ENCODE measurements around the gene COX5B. TPM values are rescaled to one million over a fixed set of nuclear protein-coding genes. Genes with fewer than 3 reads are reported as not detected.
"Not testable (repeated sequence)": the region's sequence is repeated elsewhere in the genome, so short reads cannot be mapped to it uniquely, and the experiment has no call there.

The COX5B gene
- polyA plus RNA-seq, 2 donors, result 442 to 656 TPM

- 86 to 88% methylated on average over 2 of the region's 3 CpGs for WGBS, 2 donors
- H3K27me3 ChIP-seq (ENCODE audit: control insufficient read depth in 1 of 2, insufficient read depth in 2 of 2, low read length in 2 of 2); H3K9me3 ChIP-seq (ENCODE audit: control insufficient read depth in 2 of 2, insufficient read depth in 1 of 2, low read depth in 1 of 2, low read length in 1 of 2); H3K27ac ChIP-seq (ENCODE audit: low read depth in 2 of 2, low read length in 1 of 2); H3K4me1 ChIP-seq (ENCODE audit: control insufficient read depth in 2 of 2, insufficient read depth in 2 of 2, low read length in 1 of 2); H3K36me3 ChIP-seq (ENCODE audit: control insufficient read depth in 2 of 2, insufficient read depth in 2 of 2, low read length in 1 of 2); H3K4me3 ChIP-seq (ENCODE audit: low read depth in 1 of 2, low read length in 2 of 2): not testable (repeated sequence)
Observed at GRCh38 chr2:97687235-97687634, 41.4 kb downstream of the COX5B start.

- H3K27ac ChIP-seq (ENCODE audit: low read depth in 2 of 2, low read length in 1 of 2), result no peak overlapping the region
- WGBS, 2 donors, result 85 to 87% methylated on average over 11 of the region's 11 CpGs
- H3K27me3 ChIP-seq (ENCODE audit: control insufficient read depth in 1 of 2, insufficient read depth in 2 of 2, low read length in 2 of 2), result no peaks in the 10 kb centered on the region
- H3K4me3 ChIP-seq (ENCODE audit: low read depth in 1 of 2, low read length in 2 of 2), result no peak overlapping the region
- H3K4me1 ChIP-seq (ENCODE audit: control insufficient read depth in 2 of 2, insufficient read depth in 2 of 2, low read length in 1 of 2), result no peaks in the 10 kb centered on the region
- H3K9me3 ChIP-seq (ENCODE audit: control insufficient read depth in 2 of 2, insufficient read depth in 1 of 2, low read depth in 1 of 2, low read length in 1 of 2), result no peaks in the 10 kb centered on the region
- H3K36me3 ChIP-seq (ENCODE audit: control insufficient read depth in 2 of 2, insufficient read depth in 2 of 2, low read length in 1 of 2), result no peaks in the 10 kb centered on the region
Observed at GRCh38 chr2:97688062-97688827, 42.4 kb downstream of the COX5B start.

GRCh38 chr2:97691166-97691565 is 45.3 kb downstream of the COX5B start:
- WGBS, 2 donors, result 64 to 74% methylated on average over 6 of the region's 6 CpGs
- H3K27me3 ChIP-seq (ENCODE audit: control insufficient read depth in 1 of 2, insufficient read depth in 2 of 2, low read length in 2 of 2), result no peaks in the 10 kb centered on the region
- H3K4me3 ChIP-seq (ENCODE audit: low read depth in 1 of 2, low read length in 2 of 2), result no peak overlapping the region
- no peaks in the 10 kb centered on the region for H3K36me3 ChIP-seq (ENCODE audit: control insufficient read depth in 2 of 2, insufficient read depth in 2 of 2, low read length in 1 of 2)
- H3K9me3 ChIP-seq (ENCODE audit: control insufficient read depth in 2 of 2, insufficient read depth in 1 of 2, low read depth in 1 of 2, low read length in 1 of 2), result no peaks in the 10 kb centered on the region
- H3K27ac ChIP-seq (ENCODE audit: low read depth in 2 of 2, low read length in 1 of 2), result no peak overlapping the region
- H3K4me1 ChIP-seq (ENCODE audit: control insufficient read depth in 2 of 2, insufficient read depth in 2 of 2, low read length in 1 of 2), result no peaks in the 10 kb centered on the region

- Histone ChIP-seq H3K36me3 (ENCODE audit: control insufficient read depth in 2 of 2, insufficient read depth in 2 of 2, low read length in 1 of 2) (no peaks in the 10 kb centered on the region), H3K4me1 (ENCODE audit: control insufficient read depth in 2 of 2, insufficient read depth in 2 of 2, low read length in 1 of 2) (no peaks in the 10 kb centered on the region), H3K27me3 (ENCODE audit: control insufficient read depth in 1 of 2, insufficient read depth in 2 of 2, low read length in 2 of 2) (no peaks in the 10 kb centered on the region), H3K4me3 (ENCODE audit: low read depth in 1 of 2, low read length in 2 of 2) (no peak overlapping the region), H3K27ac (ENCODE audit: low read depth in 2 of 2, low read length in 1 of 2) (no peak overlapping the region), H3K9me3 (ENCODE audit: control insufficient read depth in 2 of 2, insufficient read depth in 1 of 2, low read depth in 1 of 2, low read length in 1 of 2) (no peaks in the 10 kb centered on the region)
Observed at GRCh38 chr2:97693476-97693875, 47.6 kb downstream of the COX5B start.

- Histone ChIP-seq H3K27me3 (ENCODE audit: control insufficient read depth in 1 of 2, insufficient read depth in 2 of 2, low read length in 2 of 2) (no peaks in the 10 kb centered on the region), H3K4me1 (ENCODE audit: control insufficient read depth in 2 of 2, insufficient read depth in 2 of 2, low read length in 1 of 2) (no peaks in the 10 kb centered on the region), H3K36me3 (ENCODE audit: control insufficient read depth in 2 of 2, insufficient read depth in 2 of 2, low read length in 1 of 2) (no peaks in the 10 kb centered on the region), H3K27ac (ENCODE audit: low read depth in 2 of 2, low read length in 1 of 2) (no peak overlapping the region), H3K9me3 (ENCODE audit: control insufficient read depth in 2 of 2, insufficient read depth in 1 of 2, low read depth in 1 of 2, low read length in 1 of 2) (no peaks in the 10 kb centered on the region), H3K4me3 (ENCODE audit: low read depth in 1 of 2, low read length in 2 of 2) (no peak overlapping the region)
- 78 to 81% methylated on average over 5 of the region's 5 CpGs for WGBS, 2 donors
Observed at GRCh38 chr2:97695744-97696143, 49.9 kb downstream of the COX5B start.

- no peak overlapping the region for H3K27ac ChIP-seq (ENCODE audit: low read depth in 2 of 2, low read length in 1 of 2)
- 28 to 29% methylated on average over 14 of the region's 14 CpGs for WGBS, 2 donors
- no peak overlapping the region for H3K4me3 ChIP-seq (ENCODE audit: low read depth in 1 of 2, low read length in 2 of 2)
Observed at GRCh38 chr2:97697252-97698235, 51.7 kb downstream of the COX5B start.

More at GRCh38 chr2:97697252-97698235, 51.7 kb downstream of the COX5B start:
- no peaks in the 10 kb centered on the region for H3K4me1 ChIP-seq (ENCODE audit: control insufficient read depth in 2 of 2, insufficient read depth in 2 of 2, low read length in 1 of 2)
- no peaks in the 10 kb centered on the region for H3K27me3 ChIP-seq (ENCODE audit: control insufficient read depth in 1 of 2, insufficient read depth in 2 of 2, low read length in 2 of 2)
- no peaks in the 10 kb centered on the region for H3K36me3 ChIP-seq (ENCODE audit: control insufficient read depth in 2 of 2, insufficient read depth in 2 of 2, low read length in 1 of 2)
- H3K9me3 ChIP-seq (ENCODE audit: control insufficient read depth in 2 of 2, insufficient read depth in 1 of 2, low read depth in 1 of 2, low read length in 1 of 2), result no peaks in the 10 kb centered on the region

Other genes starting within 250 kb of the COX5B start
- gene ANKRD36B, start 56.2 kb upstream of the COX5B start, polyA plus RNA-seq, result 10 to 100 TPM in 1 of 2 donors, 1 to 10 TPM in 1; 1.8 to 14.3 TPM
- gene ACTR1B, start 18.0 kb downstream of the COX5B start, polyA plus RNA-seq, result 10 to 100 TPM; 39.2 to 40.9 TPM
- 10 to 100 TPM in 1 of 2 donors, 1 to 10 TPM in 1; 1.8 to 14.3 TPM for gene C2orf92, start 23.7 kb downstream of the COX5B start, polyA plus RNA-seq
- gene ZAP70, start 67.5 kb downstream of the COX5B start, polyA plus RNA-seq, result 1 to 10 TPM; 3.9 to 5.0 TPM

Data from esophagus (tissue), 2 donors.